ENCODE measurements around the gene CNTNAP5.

Gene CNTNAP5

DNA sequence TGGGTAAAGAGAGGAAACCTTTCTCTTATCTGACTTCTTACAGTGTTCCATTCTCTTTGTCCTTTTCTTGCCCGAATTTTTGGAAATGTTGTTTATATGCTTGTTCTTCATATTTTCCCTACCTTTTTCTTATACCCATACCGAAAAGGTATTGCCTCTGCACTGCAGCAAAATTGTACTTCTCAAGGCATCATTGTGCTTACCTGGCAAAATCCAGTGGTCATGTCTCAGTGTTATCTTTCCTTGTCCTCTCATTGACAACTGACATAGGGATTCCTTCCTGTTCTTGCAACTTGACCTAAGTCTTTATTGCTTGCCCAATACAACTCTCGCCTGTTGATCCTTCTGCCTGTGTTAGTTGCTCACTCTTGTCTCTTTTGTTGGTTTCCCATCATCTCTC lies 842.2 kb downstream of the CNTNAP5 start:
- no peaks in the 10 kb centered on the region for H3K36me3 ChIP-seq (replicated peaks)
- no peaks in the 10 kb centered on the region for H3K27me3 ChIP-seq (ENCODE audit: low read depth)
- H3K9me3 ChIP-seq = no peaks in the 10 kb centered on the region
- H3K4me3 ChIP-seq = no peak overlapping the region
- H3K4me1 ChIP-seq = no peaks in the 10 kb centered on the region
- in situ Hi-C loops (cut with MboI; ENCODE audit: low sequenced_read_pairs) = no loop called here
- DNase-seq (ENCODE audit: low spot score in 2 of 2) = no peak

DNA sequence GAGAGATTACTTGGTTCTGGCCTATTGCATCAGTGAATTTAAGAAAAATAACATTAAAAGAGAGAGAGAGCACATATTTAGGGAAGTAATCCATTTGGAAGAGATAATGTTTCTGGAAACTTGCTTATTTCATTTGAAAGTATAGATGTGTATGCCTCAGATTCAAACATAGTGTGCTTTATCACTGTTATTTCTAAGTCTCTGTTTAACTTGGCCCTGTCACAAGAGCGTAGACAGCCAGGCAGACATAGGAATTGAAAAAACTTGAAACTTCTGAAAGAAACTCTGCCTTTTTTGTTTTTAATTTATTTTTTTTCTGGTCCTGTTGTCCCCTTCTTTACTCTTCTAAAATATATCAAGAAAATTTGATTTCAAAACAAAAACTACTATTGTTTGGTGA lies 849.1 kb downstream of the CNTNAP5 start:
- no peaks in the 10 kb centered on the region for H3K36me3 ChIP-seq (replicated peaks)
- H3K27me3 ChIP-seq (ENCODE audit: low read depth) = no peaks in the 10 kb centered on the region
- no peak for DNase-seq (ENCODE audit: low spot score in 2 of 2)
- in situ Hi-C loops (cut with MboI; ENCODE audit: low sequenced_read_pairs) = no loop called here
- H3K4me3 ChIP-seq = no peak overlapping the region
- no peaks in the 10 kb centered on the region for H3K4me1 ChIP-seq
- 0 out of 2 replicates have a peak, but pooled peaks cover 2% of the 10 kb centered on the region for H3K9me3 ChIP-seq

DNA sequence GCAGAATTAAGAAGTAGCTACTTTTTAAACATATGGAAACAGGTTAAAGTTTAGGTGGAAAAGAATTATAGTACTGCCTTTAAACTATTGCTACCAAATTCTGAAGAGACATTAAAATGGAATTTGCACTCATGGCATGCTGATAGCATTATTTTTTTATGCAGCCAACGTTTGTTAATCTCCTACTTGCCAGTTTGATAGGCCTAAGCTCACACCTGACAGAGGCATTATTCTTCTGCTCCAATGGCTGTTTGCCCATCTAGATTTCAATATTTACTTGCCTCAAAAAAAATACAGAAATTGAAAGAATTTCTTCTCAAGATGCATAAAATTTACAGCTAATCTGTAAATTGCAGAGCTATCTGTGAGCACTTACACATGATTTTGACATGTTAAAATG lies 849.6 kb downstream of the CNTNAP5 start:
- no peaks in the 10 kb centered on the region for H3K4me1 ChIP-seq
- 0 out of 2 replicates have a peak, but pooled peaks cover 2% of the 10 kb centered on the region for H3K9me3 ChIP-seq
- H3K36me3 ChIP-seq (replicated peaks) = no peaks in the 10 kb centered on the region
- no peaks in the 10 kb centered on the region for H3K27me3 ChIP-seq (ENCODE audit: low read depth)
- in situ Hi-C loops (cut with MboI; ENCODE audit: low sequenced_read_pairs) = no loop called here
- no peak overlapping the region for H3K4me3 ChIP-seq
- no peak for DNase-seq (ENCODE audit: low spot score in 2 of 2)

DNA sequence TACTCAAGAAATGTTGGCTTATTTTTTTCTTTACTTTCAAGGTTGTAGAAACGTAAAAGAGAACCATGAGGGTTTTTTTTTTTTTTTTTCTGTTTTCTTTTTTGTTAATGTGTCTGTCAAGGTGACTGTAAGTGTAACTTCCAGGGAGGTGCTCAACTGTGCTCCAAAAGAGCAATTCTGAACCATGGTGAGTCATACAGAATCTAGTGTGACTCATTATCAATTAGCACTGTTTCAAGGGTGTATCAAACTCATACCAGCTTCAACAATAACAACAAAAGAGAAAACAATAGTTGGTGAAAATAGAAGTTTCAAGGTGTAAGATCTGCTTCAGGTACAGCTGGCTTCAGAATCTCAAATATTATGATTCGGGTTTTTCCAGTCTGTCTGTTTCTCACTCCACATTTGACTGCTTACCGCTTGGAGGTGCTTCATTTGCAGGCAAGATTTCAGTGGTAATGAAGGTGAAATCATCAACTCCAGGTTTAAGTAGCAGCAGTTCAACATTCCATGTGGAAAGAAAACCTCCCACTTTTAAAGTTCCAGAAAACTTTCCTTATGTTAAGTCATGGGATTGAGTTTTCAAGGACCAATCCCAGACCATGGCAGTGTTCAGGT lies 850.6 kb downstream of the CNTNAP5 start:
- in situ Hi-C loops (cut with MboI; ENCODE audit: low sequenced_read_pairs) = no loop called here
- Histone ChIP-seq H3K9me3 (0 out of 2 replicates have a peak, but pooled peaks cover 2% of the 10 kb centered on the region), H3K36me3 (replicated peaks) (no peaks in the 10 kb centered on the region), H3K4me1 (no peaks in the 10 kb centered on the region), H3K4me3 (no peak overlapping the region), H3K27me3 (ENCODE audit: low read depth) (no peaks in the 10 kb centered on the region)
- no peak for DNase-seq (ENCODE audit: low spot score in 2 of 2)

DNA sequence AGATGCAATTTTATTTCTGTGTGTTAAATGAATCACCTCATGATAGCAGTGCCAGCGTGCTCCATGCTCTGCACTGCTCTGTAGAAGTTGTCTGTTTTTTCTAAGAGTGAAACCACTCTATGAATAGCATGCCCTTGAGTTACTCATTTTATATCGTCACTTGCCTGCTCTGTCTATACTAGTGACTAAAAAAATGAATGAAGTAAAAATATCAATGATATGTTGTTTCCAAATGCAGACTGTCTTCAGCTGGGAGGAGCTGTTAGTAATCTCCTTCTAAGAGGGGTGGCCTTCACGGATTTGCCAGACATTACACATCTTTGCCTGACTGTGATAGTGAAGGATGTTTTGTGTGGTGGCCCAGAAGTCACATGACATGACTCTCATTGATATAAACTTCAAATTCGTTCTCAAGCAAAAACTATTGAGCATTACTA lies 852.1 kb downstream of the CNTNAP5 start:
- no peaks in the 10 kb centered on the region for H3K36me3 ChIP-seq (replicated peaks)
- H3K4me3 ChIP-seq = no peak overlapping the region
- DNase-seq (ENCODE audit: low spot score in 2 of 2) = no peak
- no peaks in the 10 kb centered on the region for H3K27me3 ChIP-seq (ENCODE audit: low read depth)
- in situ Hi-C loops (cut with MboI; ENCODE audit: low sequenced_read_pairs) = no loop called here
- 0 out of 2 replicates have a peak, but pooled peaks cover 2% of the 10 kb centered on the region for H3K9me3 ChIP-seq
- H3K4me1 ChIP-seq = no peaks in the 10 kb centered on the region

DNA sequence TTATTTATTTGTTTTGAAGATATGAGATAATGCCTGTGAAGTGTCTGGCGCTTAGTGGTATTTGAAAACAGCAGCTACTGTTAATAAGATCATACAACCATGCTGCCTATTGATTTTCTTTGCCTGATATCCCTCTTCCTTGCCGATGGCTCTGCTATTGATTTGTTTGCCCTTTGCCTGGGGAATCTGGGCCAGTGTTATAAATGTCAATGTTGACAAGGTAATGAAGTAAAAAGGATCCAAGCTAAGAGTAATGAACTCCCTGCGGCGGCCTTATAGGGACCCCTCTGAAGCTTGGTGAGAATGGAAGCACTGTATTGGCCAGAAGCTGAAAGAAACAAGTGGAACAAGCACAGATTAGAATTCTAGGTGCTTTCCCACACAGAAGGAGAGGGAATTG lies 854.6 kb downstream of the CNTNAP5 start:
- Histone ChIP-seq H3K4me3 (no peak overlapping the region), H3K9me3 (no peaks in the 10 kb centered on the region), H3K36me3 (replicated peaks) (no peaks in the 10 kb centered on the region), H3K27me3 (ENCODE audit: low read depth) (no peaks in the 10 kb centered on the region), H3K4me1 (no peaks in the 10 kb centered on the region)
- no peak for DNase-seq (ENCODE audit: low spot score in 2 of 2)
- in situ Hi-C loops (cut with MboI; ENCODE audit: low sequenced_read_pairs) = no loop called here

DNA sequence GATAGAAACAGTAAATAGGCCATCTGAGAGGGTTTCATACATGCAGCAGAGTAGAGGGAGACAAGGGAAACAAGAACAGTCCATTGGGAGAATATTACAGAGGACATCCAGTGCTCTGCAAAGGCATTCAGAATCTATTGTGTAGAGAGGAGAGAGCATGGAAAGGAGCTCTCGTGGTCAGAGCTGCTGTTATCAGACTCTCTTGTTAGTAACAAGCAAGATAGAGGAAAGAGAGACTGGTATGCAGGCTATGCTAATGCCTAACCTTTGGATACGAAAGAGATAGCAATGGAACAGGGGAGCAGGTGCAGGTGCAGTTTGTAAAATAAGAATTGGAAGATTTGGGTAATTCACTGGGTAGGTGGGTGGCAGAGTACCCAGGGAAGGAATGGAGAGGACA lies 855.9 kb downstream of the CNTNAP5 start:
- Histone ChIP-seq H3K4me3 (no peak overlapping the region), H3K27me3 (ENCODE audit: low read depth) (no peaks in the 10 kb centered on the region), H3K4me1 (no peaks in the 10 kb centered on the region), H3K9me3 (no peaks in the 10 kb centered on the region), H3K36me3 (replicated peaks) (no peaks in the 10 kb centered on the region)
- in situ Hi-C loops (cut with MboI; ENCODE audit: low sequenced_read_pairs) = no loop called here
- DNase-seq (ENCODE audit: low spot score in 2 of 2) = no peak

DNA sequence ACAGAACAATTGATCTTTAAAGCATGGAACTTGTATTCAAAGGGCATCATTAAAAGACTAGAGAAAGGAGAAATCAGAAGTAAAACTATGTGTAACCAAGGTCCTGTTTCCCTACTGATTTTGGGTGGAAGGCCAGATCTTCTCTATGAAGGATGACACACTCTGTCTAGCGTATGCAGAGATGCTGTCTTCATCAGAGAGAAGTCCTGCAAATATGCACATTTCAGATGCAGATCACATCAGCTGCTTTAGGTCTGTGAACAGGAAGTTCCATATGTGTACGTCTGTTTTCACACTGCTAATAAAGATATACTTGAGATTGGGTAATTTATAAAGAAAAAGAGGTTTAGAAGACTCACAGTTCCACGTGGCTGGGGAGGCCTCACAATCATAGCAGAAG lies 857.3 kb downstream of the CNTNAP5 start:
- DNase-seq (ENCODE audit: low spot score in 2 of 2) = no peak
- no peaks in the 10 kb centered on the region for H3K36me3 ChIP-seq (replicated peaks)
- H3K9me3 ChIP-seq = no peaks in the 10 kb centered on the region
- H3K4me1 ChIP-seq = no peaks in the 10 kb centered on the region
- H3K4me3 ChIP-seq = no peak overlapping the region
- in situ Hi-C loops (cut with MboI; ENCODE audit: low sequenced_read_pairs) = no loop called here
- no peaks in the 10 kb centered on the region for H3K27me3 ChIP-seq (ENCODE audit: low read depth)

DNA sequence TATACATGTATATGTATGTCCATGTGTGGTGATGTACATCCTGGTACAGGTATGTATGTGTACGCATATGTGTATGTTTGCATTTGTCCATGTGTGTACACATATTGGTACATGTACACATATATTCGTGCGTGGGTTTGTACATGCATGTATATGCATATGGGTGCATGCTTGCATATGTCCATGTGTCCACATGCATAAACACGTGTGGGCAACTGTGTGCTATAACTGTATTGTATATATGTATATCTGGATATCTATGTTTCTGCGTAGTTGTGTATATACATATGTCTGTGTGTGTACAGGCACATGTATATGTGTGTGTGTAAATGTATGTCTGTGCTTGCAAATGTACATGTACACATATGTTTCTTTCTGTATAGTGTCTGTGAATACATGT lies 858.5 kb downstream of the CNTNAP5 start:
- no peaks in the 10 kb centered on the region for H3K36me3 ChIP-seq (replicated peaks)
- in situ Hi-C loops (cut with MboI; ENCODE audit: low sequenced_read_pairs) = no loop called here
- DNase-seq (ENCODE audit: low spot score in 2 of 2) = no peak
- H3K27me3 ChIP-seq (ENCODE audit: low read depth) = no peaks in the 10 kb centered on the region
- no peaks in the 10 kb centered on the region for H3K9me3 ChIP-seq
- H3K4me3 ChIP-seq = no peak overlapping the region
- H3K4me1 ChIP-seq = no peaks in the 10 kb centered on the region

DNA sequence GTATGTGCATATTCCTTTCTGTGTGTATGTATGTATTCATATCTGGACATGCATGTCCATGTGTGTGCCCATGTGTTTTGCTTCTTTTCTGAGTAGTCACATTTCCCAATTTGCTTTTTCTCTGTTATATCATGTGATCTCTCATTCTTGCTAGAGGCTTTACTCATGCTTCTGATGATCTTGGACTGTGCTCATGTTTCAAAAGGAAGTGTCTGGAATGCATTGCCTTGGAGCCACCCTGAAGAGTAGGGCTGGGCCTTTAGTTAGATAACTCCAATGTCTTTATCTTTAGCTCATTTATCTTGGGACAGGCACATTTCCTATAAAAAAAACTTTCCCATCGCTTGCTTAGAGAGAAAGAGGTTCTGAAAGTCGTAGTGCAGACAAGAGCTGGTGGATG lies 859.2 kb downstream of the CNTNAP5 start:
- no peaks in the 10 kb centered on the region for H3K4me1 ChIP-seq
- no peaks in the 10 kb centered on the region for H3K36me3 ChIP-seq (replicated peaks)
- no peak for DNase-seq (ENCODE audit: low spot score in 2 of 2)
- in situ Hi-C loops (cut with MboI; ENCODE audit: low sequenced_read_pairs) = no loop called here
- H3K4me3 ChIP-seq = no peak overlapping the region
- no peaks in the 10 kb centered on the region for H3K27me3 ChIP-seq (ENCODE audit: low read depth)
- no peaks in the 10 kb centered on the region for H3K9me3 ChIP-seq

DNA sequence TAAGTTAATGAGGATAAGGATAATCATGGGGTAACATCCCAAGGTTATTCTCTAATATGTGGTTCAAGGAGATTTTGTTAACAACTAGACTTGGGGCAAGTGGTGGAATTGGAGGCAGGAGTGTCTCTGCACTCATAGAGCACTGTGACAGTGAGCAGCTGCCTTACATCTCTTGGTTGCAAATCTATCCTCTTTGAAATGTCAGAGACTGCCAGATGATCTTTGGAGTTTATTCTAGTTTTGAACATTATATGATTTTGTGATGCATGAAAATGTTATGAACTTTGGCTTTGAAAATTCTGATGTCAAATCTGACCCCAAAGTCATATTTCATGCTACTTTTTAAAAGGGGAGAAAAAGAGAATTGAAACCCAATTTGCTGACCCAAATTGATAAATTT lies 861.1 kb downstream of the CNTNAP5 start:
- in situ Hi-C loops (cut with MboI; ENCODE audit: low sequenced_read_pairs) = no loop called here
- no peaks in the 10 kb centered on the region for H3K27me3 ChIP-seq (ENCODE audit: low read depth)
- H3K4me3 ChIP-seq = no peak overlapping the region
- H3K9me3 ChIP-seq = no peaks in the 10 kb centered on the region
- no peaks in the 10 kb centered on the region for H3K36me3 ChIP-seq (replicated peaks)
- DNase-seq (ENCODE audit: low spot score in 2 of 2) = no peak
- H3K4me1 ChIP-seq = no peaks in the 10 kb centered on the region

DNA sequence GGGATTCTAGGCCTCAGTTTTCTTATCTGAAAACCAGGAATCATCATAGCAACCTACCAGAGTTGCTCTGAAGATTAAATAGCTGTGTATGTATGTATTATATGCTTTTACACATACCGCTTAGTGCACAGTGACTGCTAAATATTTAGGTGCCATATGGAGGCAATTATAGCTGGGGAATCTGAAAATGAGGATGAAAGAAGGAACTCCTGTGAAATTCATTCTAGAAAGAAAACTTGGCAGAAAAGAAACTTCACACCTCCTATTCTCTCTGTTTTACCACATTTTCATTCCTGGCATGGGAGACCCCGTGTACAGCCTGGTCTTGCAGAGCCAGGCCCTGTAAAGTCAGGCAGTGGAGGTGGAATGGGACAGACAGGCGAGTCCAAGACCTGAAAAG lies 862.4 kb downstream of the CNTNAP5 start:
- Histone ChIP-seq H3K27me3 (ENCODE audit: low read depth) (no peaks in the 10 kb centered on the region), H3K36me3 (replicated peaks) (no peaks in the 10 kb centered on the region), H3K4me3 (no peak overlapping the region), H3K4me1 (no peaks in the 10 kb centered on the region), H3K9me3 (no peaks in the 10 kb centered on the region)
- in situ Hi-C loops (cut with MboI; ENCODE audit: low sequenced_read_pairs) = no loop called here
- no peak for DNase-seq (ENCODE audit: low spot score in 2 of 2)

DNA sequence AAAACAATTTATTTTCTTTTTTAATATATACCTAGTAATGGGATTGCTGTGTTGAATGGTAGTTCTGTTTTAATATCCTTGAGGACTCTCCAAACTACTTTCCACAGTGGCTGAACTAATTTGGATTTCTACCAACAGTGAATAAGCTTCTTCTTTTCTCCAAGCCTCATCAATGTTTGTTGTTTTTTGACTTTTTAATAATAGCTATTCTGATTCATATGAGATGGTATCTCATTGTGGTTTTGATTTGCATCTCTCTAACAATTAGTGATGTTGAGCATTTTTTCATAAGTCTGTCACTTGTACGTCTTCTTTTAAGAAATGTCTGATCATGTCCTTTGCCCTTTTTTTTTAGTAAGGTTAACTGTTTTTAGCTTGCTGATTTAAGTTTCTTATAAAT lies 863.3 kb downstream of the CNTNAP5 start:
- no peak for DNase-seq (ENCODE audit: low spot score in 2 of 2)
- no peaks in the 10 kb centered on the region for H3K36me3 ChIP-seq (replicated peaks)
- in situ Hi-C loops (cut with MboI; ENCODE audit: low sequenced_read_pairs) = no loop called here
- H3K9me3 ChIP-seq = no peaks in the 10 kb centered on the region
- no peak overlapping the region for H3K4me3 ChIP-seq
- H3K27me3 ChIP-seq (ENCODE audit: low read depth) = no peaks in the 10 kb centered on the region
- H3K4me1 ChIP-seq = no peaks in the 10 kb centered on the region

DNA sequence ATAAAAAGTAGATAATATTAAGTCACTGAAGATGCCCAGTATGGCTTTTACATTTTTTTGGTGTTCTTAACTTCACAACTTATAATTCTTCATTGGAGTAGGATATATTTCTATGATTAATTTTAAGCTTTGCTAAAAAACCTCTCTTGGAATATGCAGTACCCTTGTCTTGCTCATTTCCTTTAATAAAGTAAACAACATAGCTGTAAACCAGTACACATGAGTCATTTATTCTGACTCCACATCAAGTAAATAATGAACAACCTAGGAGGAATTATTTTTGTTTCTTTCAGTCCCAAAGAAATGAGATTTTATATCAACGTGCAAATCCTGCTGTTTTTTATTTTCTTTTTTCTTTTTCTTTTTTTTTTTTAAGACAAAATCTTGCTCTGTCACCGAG lies 869.1 kb downstream of the CNTNAP5 start:
- H3K9me3 ChIP-seq = no peaks in the 10 kb centered on the region
- DNase-seq (ENCODE audit: low spot score in 2 of 2) = no peak
- H3K36me3 ChIP-seq (replicated peaks) = no peaks in the 10 kb centered on the region
- no peak overlapping the region for H3K4me3 ChIP-seq
- no peaks in the 10 kb centered on the region for H3K27me3 ChIP-seq (ENCODE audit: low read depth)
- no peaks in the 10 kb centered on the region for H3K4me1 ChIP-seq
- in situ Hi-C loops (cut with MboI; ENCODE audit: low sequenced_read_pairs) = no loop called here

DNA sequence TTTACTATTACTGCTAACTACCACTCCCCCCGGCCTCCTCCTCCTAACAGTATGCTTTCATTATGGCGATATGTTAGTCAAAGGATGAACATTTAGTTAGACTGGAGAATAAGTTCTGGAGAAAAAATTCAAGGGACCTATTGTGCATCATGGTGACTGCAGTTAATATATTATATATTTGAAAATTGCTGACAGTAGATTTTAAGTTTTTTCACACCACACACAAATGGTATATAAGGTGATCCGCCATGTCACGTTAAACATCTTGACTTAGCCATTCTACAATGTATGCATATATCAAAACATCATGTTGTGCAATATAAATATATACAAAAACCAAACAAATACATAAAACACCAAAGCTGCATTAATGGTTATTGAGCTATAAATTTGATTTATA lies 873.7 kb downstream of the CNTNAP5 start:
- H3K4me1 ChIP-seq = no peaks in the 10 kb centered on the region
- H3K9me3 ChIP-seq = no peaks in the 10 kb centered on the region
- H3K4me3 ChIP-seq = no peak overlapping the region
- in situ Hi-C loops (cut with MboI; ENCODE audit: low sequenced_read_pairs) = no loop called here
- DNase-seq (ENCODE audit: low spot score in 2 of 2) = no peak
- no peaks in the 10 kb centered on the region for H3K36me3 ChIP-seq (replicated peaks)
- H3K27me3 ChIP-seq (ENCODE audit: low read depth) = no peaks in the 10 kb centered on the region
